ENCODE data around the gene OCA2. TPM values are rescaled to one million over a fixed set of nuclear protein-coding genes. Genes with fewer than 3 reads are reported as not detected.
"Not testable (repeated sequence)": the region's sequence is repeated elsewhere in the genome, so short reads cannot be mapped to it uniquely, and the experiment has no call there.

OCA2 gene
- total RNA-seq, 3 donors from 2014 or later (not counting 1 experiment from before 2014, with no cell fraction given), result 0.35 to 1.5 (median 0.56) TPM

GRCh38 chr15:27850981-27851857, 247.9 kb downstream of the OCA2 start:
- no peak overlapping the region for H3K4me3 Mint-ChIP-seq
- 90% methylated on average over 17 of the region's 17 CpGs for WGBS (ENCODE audit: insufficient coverage)

GRCh38 chr15:27850050-27850449, 249.1 kb downstream of the OCA2 start:
- DNase-seq (no peak), ATAC-seq (no peak)
- Histone ChIP-seq H3K27me3 (ENCODE audit: control insufficient read depth, insufficient read depth, low read length) (no peaks in the 10 kb centered on the region), H3K27ac (ENCODE audit: low read length) (no peak overlapping the region), H3K36me3 (ENCODE audit: control insufficient read depth, insufficient read depth, low read length) (no peaks in the 10 kb centered on the region), H3K4me3 (ENCODE audit: low read length) (no peak overlapping the region), H3K9me3 (ENCODE audit: control insufficient read depth, insufficient read depth, low read length) (peaks cover 24% of the 10 kb centered on the region), H3K4me1 (ENCODE audit: control insufficient read depth, insufficient read depth, low read length) (no peaks in the 10 kb centered on the region)
- Mint-ChIP-seq H3K4me3 (no peak overlapping the region), H3K27ac (no peak overlapping the region), H3K9me3 (peaks cover 5 to 9% of the 10 kb centered on the region in 2 donors), H3K4me1 (no peaks in the 10 kb centered on the region), H3K27me3 (ENCODE audit: low read depth in 2 of 2) (no peaks in the 10 kb centered on the region), H3K36me3 (no peaks in the 10 kb centered on the region)
- no peak for TF ChIP-seq CTCF (IDR thresholded peaks at IDR 0.05)
- intact Hi-C loops (cut with micrococcal nuclease), result no loop called here
- 83% methylated on average over 5 of the region's 5 CpGs for WGBS (ENCODE audit: insufficient coverage)

More at GRCh38 chr15:27850981-27851857, 247.9 kb downstream of the OCA2 start:
- Mint-ChIP-seq H3K4me1 (no peaks in the 10 kb centered on the region), H3K27ac (no peak overlapping the region), H3K9me3 (peaks cover 10 to 14% of the 10 kb centered on the region in 2 donors), H3K36me3 (no peaks in the 10 kb centered on the region), H3K27me3 (ENCODE audit: low read depth in 2 of 2) (no peaks in the 10 kb centered on the region)
- Histone ChIP-seq H3K4me3 (ENCODE audit: low read length) (no peak overlapping the region), H3K4me1 (ENCODE audit: control insufficient read depth, insufficient read depth, low read length) (no peaks in the 10 kb centered on the region), H3K27ac (ENCODE audit: low read length) (no peak overlapping the region), H3K27me3 (ENCODE audit: control insufficient read depth, insufficient read depth, low read length) (no peaks in the 10 kb centered on the region), H3K36me3 (ENCODE audit: control insufficient read depth, insufficient read depth, low read length) (no peaks in the 10 kb centered on the region), H3K9me3 (ENCODE audit: control insufficient read depth, insufficient read depth, low read length) (peaks cover 19% of the 10 kb centered on the region)
- DNase-seq (no peak), ATAC-seq (no peak)
- intact Hi-C loops (cut with micrococcal nuclease), result no loop called here
- no peak for TF ChIP-seq CTCF (IDR thresholded peaks at IDR 0.05)

GRCh38 chr15:27848936-27849335, 250.2 kb downstream of the OCA2 start:
- ATAC-seq; H3K27me3 Mint-ChIP-seq (ENCODE audit: low read depth in 2 of 2); intact Hi-C loops (cut with micrococcal nuclease); H3K4me3 ChIP-seq (ENCODE audit: low read length); H3K4me1 Mint-ChIP-seq; H3K4me3 Mint-ChIP-seq; H3K9me3 Mint-ChIP-seq; H3K36me3 ChIP-seq (ENCODE audit: control insufficient read depth, insufficient read depth, low read length); DNase-seq; H3K27ac ChIP-seq (ENCODE audit: low read length); H3K4me1 ChIP-seq (ENCODE audit: control insufficient read depth, insufficient read depth, low read length); H3K27ac Mint-ChIP-seq; H3K27me3 ChIP-seq (ENCODE audit: control insufficient read depth, insufficient read depth, low read length); H3K36me3 Mint-ChIP-seq: not testable (repeated sequence)
- H3K9me3 ChIP-seq (ENCODE audit: control insufficient read depth, insufficient read depth, low read length), result peaks cover 21% of the 10 kb centered on the region
- WGBS (ENCODE audit: insufficient coverage), result 68% methylated on average over 5 of the region's 5 CpGs

GRCh38 chr15:27847775-27848710, 251.1 kb downstream of the OCA2 start:
- Histone ChIP-seq H3K9me3 (ENCODE audit: control insufficient read depth, insufficient read depth, low read length) (peaks cover 21% of the 10 kb centered on the region), H3K27me3 (ENCODE audit: control insufficient read depth, insufficient read depth, low read length) (no peaks in the 10 kb centered on the region), H3K4me3 (ENCODE audit: low read length) (no peak overlapping the region), H3K27ac (ENCODE audit: low read length) (no peak overlapping the region), H3K4me1 (ENCODE audit: control insufficient read depth, insufficient read depth, low read length) (no peaks in the 10 kb centered on the region), H3K36me3 (ENCODE audit: control insufficient read depth, insufficient read depth, low read length) (no peaks in the 10 kb centered on the region)
- peaks cover 5 to 7% of the 10 kb centered on the region in 2 donors for H3K9me3 Mint-ChIP-seq
- ATAC-seq (no peak), DNase-seq (no peak)
- H3K27me3 Mint-ChIP-seq (ENCODE audit: low read depth in 2 of 2), result no peaks in the 10 kb centered on the region
- no peak overlapping the region for H3K27ac Mint-ChIP-seq
- TF ChIP-seq CTCF (IDR thresholded peaks at IDR 0.05), result no peak
- no peaks in the 10 kb centered on the region for H3K36me3 Mint-ChIP-seq
- no peak overlapping the region for H3K4me3 Mint-ChIP-seq
- no peaks in the 10 kb centered on the region for H3K4me1 Mint-ChIP-seq
- 87% methylated on average over 15 of the region's 15 CpGs for WGBS (ENCODE audit: insufficient coverage)
- intact Hi-C loops (cut with micrococcal nuclease), result no loop called here
